Measurements from ENCODE around the gene NFX1.
A peak's percentile ranks its signal among the peaks of the same experiment; 100 is the strongest.
"Not testable (repeated sequence)": the region's sequence is repeated elsewhere in the genome, so short reads cannot be mapped to it uniquely, and the experiment has no call there.

NFX1 gene

GRCh38 chr9:33391111-33391771 is 100.9 kb downstream of the NFX1 start:
- DNase-seq (ENCODE audit: low read depth): peak; percentile 38

GRCh38 chr9:33392591-33393021 is 102.3 kb downstream of the NFX1 start:
- not testable (repeated sequence) for DNase-seq (ENCODE audit: low read depth)

- DNase-seq (ENCODE audit: low read depth): no peak
These were observed 103.3 kb downstream of the NFX1 start for GRCh38 chr9:33393581-33393980.

GRCh38 chr9:33393986-33394385 is 103.7 kb downstream of the NFX1 start:
- DNase-seq (ENCODE audit: low read depth): not testable (repeated sequence)

GRCh38 chr9:33395159-33395879 is 105.0 kb downstream of the NFX1 start:
- not testable (repeated sequence) for DNase-seq (ENCODE audit: low read depth)

- not testable (repeated sequence) for DNase-seq (ENCODE audit: low read depth)
These were observed 107.5 kb downstream of the NFX1 start for GRCh38 chr9:33397801-33398200.

GRCh38 chr9:33399047-33399446 is 108.7 kb downstream of the NFX1 start:
- not testable (repeated sequence) for DNase-seq (ENCODE audit: low read depth)

GRCh38 chr9:33401809-33402208 is 111.5 kb downstream of the NFX1 start:
- not testable (repeated sequence) for DNase-seq (ENCODE audit: low read depth)

GRCh38 chr9:33402371-33402770 is 112.1 kb downstream of the NFX1 start, which contains the start of gene AQP7:
TSS of gene AQP7 (minus strand) at chr9:33402568. CDS start at chr9:33401262, 1,306 bp downstream.
- not testable (repeated sequence) for DNase-seq (ENCODE audit: low read depth)

- DNase-seq (ENCODE audit: low read depth): no peak
These were observed 113.8 kb downstream of the NFX1 start for GRCh38 chr9:33403941-33404787.

- DNase-seq (ENCODE audit: low read depth): no peak
These were observed 114.6 kb downstream of the NFX1 start for GRCh38 chr9:33404788-33405362.

- no peak for DNase-seq (ENCODE audit: low read depth)
These were observed 116.7 kb downstream of the NFX1 start for GRCh38 chr9:33407061-33407460.

GRCh38 chr9:33408087-33408486 is 117.8 kb downstream of the NFX1 start:
- no peak for DNase-seq (ENCODE audit: low read depth)

- no peak for DNase-seq (ENCODE audit: low read depth)
These were observed 124.0 kb downstream of the NFX1 start for GRCh38 chr9:33414268-33414667.

- DNase-seq (ENCODE audit: low read depth): no peak
These were observed 124.7 kb downstream of the NFX1 start for GRCh38 chr9:33414889-33415500.

- DNase-seq (ENCODE audit: low read depth): no peak
These were observed 125.3 kb downstream of the NFX1 start for GRCh38 chr9:33415501-33416038.

- no peak for DNase-seq (ENCODE audit: low read depth)
These were observed 126.7 kb downstream of the NFX1 start for GRCh38 chr9:33416996-33417395.

GRCh38 chr9:33418090-33418489 is 127.8 kb downstream of the NFX1 start:
- DNase-seq (ENCODE audit: low read depth): no peak

GRCh38 chr9:33419708-33420303 is 129.5 kb downstream of the NFX1 start:
- DNase-seq (ENCODE audit: low read depth): no peak
